ENCODE data around the gene SLA2.

The SLA2 gene

DNA sequence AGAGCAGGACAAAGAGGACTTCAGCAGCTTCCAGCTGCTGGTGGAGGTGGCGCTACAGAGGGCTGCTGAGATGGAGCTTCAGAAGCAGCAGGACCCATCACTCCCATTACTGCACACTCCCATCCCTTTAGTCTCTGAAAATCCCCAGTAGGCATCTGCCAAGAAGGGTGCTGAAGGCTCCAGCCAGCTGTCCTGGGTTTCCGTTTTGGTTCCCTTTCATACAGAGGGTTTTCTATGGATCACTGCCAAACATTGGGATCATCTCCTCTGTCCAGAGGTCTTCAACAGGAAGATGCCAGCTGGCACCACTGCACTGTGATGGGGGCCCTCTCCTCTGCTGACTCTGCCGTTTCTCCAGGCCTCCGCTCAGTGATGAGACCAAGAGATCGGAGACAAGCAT lies 54.7 kb downstream of the SLA2 start:
- in situ Hi-C loops (cut with HindIII; ENCODE audit: low sequenced_read_pairs), result no loop called here
- no peak for DNase-seq (ENCODE audit: low read depth)
- no peak overlapping the region for H3K4me3 ChIP-seq (ENCODE audit: low read depth, low read length)
- TF ChIP-seq, protein P1, sequence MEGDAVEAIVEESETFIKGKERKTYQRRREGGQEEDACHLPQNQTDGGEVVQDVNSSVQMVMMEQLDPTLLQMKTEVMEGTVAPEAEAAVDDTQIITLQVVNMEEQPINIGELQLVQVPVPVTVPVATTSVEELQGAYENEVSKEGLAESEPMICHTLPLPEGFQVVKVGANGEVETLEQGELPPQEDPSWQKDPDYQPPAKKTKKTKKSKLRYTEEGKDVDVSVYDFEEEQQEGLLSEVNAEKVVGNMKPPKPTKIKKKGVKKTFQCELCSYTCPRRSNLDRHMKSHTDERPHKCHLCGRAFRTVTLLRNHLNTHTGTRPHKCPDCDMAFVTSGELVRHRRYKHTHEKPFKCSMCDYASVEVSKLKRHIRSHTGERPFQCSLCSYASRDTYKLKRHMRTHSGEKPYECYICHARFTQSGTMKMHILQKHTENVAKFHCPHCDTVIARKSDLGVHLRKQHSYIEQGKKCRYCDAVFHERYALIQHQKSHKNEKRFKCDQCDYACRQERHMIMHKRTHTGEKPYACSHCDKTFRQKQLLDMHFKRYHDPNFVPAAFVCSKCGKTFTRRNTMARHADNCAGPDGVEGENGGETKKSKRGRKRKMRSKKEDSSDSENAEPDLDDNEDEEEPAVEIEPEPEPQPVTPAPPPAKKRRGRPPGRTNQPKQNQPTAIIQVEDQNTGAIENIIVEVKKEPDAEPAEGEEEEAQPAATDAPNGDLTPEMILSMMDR (IDR thresholded peaks at IDR 0.05; ENCODE audit: low read depth, low read length, missing control alignments), result no peak

DNA sequence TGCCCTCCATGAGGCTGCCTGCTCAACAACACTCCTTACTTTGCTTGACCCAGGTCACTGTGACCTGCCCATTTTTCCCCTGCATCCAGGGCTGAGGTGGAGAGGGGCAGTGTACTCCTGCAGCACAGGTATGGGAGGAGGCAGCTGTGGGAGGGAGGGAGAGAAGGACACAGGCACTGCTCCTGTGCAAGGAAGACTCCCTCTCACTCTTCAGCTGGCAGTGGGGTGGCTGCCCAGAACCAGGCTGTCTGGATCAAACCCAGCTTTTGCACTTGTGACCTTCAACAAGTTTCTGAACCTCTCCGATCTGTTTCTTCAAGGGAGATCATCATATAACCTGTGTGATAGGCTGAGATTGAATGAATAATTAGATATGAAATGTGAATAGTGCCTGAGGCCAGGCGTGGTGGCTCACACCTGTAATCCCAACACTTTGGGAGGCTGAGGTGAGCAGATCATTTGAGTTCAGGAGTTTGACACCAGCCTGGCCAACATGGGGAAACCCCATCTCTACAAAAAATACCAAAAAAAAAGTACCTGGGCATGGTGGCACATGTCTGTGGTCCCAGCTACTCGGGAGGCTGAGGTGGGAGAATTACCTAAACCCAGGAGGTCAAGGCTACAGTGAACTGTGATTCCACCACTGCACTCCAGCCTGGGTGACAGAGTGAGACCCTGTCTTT lies 58.5 kb downstream of the SLA2 start:
- in situ Hi-C loops (cut with HindIII; ENCODE audit: low sequenced_read_pairs), result no loop called here
- TF ChIP-seq, protein P1 (IDR thresholded peaks at IDR 0.05; ENCODE audit: low read depth, low read length, missing control alignments), result no peak
- no peak for DNase-seq (ENCODE audit: low read depth)
- H3K4me3 ChIP-seq (ENCODE audit: low read depth, low read length), result no peak overlapping the region

DNA sequence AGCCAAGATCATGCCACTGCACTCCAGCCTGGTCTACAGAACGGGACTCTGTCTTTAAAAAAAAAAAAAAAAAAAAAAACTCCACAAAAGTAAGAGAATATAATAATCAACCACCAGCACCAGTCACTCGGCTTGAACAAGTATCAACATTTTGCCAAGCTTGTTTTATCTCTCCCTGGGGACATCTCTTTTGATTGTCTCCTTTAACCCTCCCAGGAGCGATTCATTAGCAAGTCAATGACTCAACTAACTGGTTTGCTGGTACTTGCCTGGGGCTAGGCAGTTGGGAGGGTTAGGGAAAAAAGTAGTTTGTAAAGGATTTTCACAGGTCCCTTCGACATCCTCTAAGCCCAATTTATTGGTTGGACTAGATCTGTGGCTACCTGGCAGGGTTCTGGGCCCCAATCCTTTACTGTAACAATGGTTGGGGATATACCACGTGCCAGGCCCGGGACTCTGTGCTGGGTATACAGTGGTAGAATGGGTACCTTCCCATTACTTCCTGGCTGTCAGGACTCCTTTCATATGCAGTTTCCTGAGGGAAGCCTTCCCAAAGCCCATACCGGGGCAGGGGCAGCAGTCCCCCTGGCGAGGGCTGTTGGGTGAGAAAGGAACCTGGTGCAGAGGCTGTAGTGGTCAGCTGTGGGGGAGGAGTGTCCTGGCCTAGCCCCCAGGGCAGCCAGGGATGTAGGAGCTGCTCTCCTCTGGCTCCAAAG lies 60.4 kb downstream of the SLA2 start:
- in situ Hi-C loops (cut with HindIII; ENCODE audit: low sequenced_read_pairs), result no loop called here
- TF ChIP-seq, protein P1 (IDR thresholded peaks at IDR 0.05; ENCODE audit: low read depth, low read length, missing control alignments), result no peak
- H3K4me3 ChIP-seq (ENCODE audit: low read depth, low read length), result no peak overlapping the region
- no peak for DNase-seq (ENCODE audit: low read depth)

DNA sequence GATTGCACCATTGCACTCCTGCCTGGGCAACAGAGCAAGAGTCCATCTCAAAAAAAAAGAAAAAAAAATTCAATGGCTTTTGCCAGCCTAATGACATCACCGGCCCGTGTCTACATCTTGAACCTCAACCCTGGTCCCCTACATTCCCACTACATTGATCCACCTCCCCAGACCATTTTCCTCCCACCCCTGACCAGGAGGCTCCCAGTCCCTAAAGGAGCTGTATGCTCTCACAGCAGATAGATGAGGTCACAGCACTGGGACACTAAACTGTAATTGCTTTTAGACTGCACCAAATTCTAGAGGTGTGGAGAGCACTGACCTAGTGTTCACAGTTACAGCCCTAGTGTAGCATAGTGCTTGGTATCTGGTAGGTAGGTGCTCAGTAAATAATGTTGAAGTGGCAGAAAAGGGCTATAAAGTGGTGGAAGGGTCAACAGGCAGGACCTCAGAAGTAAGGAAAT lies 61.9 kb downstream of the SLA2 start:
- no peak for DNase-seq (ENCODE audit: low read depth)
- no peak overlapping the region for H3K4me3 ChIP-seq (ENCODE audit: low read depth, low read length)
- in situ Hi-C loops (cut with HindIII; ENCODE audit: low sequenced_read_pairs), result no loop called here
- TF ChIP-seq, protein P1 (IDR thresholded peaks at IDR 0.05; ENCODE audit: low read depth, low read length, missing control alignments), result no peak

DNA sequence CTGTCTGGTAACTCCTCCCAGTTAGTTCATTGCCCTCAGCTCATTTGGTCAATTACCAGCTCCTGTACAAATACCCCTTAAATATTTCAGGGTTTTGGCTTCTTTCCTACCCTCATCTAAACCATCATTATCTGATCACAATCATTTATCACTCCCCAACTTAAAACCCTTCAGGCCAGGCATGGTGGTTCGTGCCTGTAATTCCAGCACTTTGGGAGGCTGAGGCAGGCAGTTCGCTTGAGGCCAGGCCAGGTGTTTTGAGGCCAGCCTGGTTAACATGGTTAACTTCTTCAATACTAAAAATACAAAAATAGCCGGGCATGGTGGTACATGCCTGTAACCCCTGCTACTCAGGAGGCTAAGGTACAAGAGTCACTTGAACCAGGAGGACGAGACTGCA lies 63.2 kb downstream of the SLA2 start:
- in situ Hi-C loops (cut with HindIII; ENCODE audit: low sequenced_read_pairs), result no loop called here
- DNase-seq (ENCODE audit: low read depth), result no peak
- TF ChIP-seq, protein P1 (IDR thresholded peaks at IDR 0.05; ENCODE audit: low read depth, low read length, missing control alignments), result no peak
- no peak overlapping the region for H3K4me3 ChIP-seq (ENCODE audit: low read depth, low read length)

DNA sequence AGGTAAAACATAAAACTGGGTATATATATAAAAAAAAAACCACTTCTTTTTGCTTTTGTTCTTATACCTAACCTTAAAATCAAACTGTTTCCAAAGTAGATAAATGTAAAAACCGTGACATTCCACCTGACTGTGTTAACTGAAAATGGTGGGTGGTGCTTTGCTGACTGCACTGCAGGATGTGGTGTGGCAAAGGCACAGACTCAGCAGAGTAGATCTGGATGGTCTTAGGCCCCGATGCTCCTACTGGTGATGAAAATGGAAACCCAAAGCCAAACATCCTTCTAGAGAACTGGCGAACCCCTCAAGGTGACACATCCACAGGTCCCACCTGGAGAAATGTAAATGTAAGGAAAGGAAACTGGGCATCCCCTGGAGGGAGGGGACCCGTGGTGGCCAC lies 63.7 kb downstream of the SLA2 start:
- in situ Hi-C loops (cut with HindIII; ENCODE audit: low sequenced_read_pairs), result no loop called here
- no peak overlapping the region for H3K4me3 ChIP-seq (ENCODE audit: low read depth, low read length)
- no peak for DNase-seq (ENCODE audit: low read depth)
- TF ChIP-seq, protein P1 (IDR thresholded peaks at IDR 0.05; ENCODE audit: low read depth, low read length, missing control alignments), result no peak
